Epidermal melanocyte (primary cell): ENCODE results near the gene NUBPL.
"Not testable (repeated sequence)": the region's sequence is repeated elsewhere in the genome, so short reads cannot be mapped to it uniquely, and the experiment has no call there.

Experiments
- DNase-seq: peaks from one replicate; pipeline ENCODE4 v3.0.0; 2011; ENCODE audit warnings: low spot score; ENCODE audit not compliant: insufficient read length

The NUBPL gene

DNA sequence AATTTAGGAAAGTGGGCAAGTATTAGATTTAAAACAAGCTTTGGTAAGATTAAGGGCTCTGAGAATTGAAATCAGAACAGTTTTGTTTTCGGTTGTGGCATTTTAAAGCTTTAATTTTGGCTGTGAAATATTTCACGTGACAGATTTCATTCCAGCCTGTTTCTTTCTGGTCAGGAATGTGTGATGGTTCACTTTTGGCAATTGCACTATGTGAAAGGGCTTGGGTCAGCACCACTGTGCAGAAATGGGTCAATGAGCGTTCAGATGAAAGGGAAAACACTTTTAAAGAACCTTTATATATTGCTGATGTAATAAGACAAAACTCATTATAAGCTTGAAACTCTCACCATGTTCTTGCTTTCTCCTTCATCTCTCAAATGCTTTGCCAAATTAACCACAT, 17.1 kb downstream of the NUBPL start:
- no peak for DNase-seq

- DNase-seq: no peak
Measured at GRCh38 chr14:31578792-31579501, 17.7 kb downstream of the NUBPL start.

DNA sequence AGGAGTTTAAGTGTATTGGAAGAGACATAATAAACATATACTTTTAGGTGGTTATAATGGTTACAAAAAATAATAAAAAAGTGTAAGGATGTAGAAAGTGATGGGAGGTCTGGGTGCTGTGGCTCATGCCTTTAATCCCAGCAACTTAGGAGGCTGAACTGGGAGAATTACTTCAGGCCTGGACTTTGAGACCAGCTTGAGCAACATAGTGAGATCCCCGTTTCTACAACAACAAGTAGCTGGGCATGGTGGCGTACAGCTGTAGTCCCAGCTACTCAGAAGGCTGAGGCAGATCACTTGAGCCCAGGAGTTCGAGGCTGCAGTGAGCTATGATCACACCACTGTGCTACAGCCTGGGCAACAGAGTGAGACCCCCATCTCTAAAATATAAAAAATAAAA, 19.0 kb downstream of the NUBPL start:
- DNase-seq: no peak

DNA sequence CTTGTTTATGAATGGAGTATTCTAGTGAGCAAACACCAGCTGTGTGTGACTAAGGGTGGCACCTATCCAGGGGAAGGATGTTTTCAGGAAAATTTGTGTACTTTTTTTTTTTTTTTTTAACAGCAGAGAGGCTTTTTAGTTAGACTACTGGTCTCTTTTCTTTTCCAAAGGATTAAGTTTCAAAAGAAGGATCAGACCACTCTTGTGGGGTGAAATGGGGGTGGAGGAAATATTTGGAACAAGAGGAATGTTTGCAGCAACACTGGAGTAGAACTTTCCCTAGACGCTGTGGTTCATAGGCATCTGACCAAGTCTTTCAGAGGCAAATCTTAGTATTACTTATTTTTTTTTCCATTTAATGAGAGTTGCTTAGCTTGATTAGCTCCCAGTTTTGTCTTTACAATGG, 21.1 kb downstream of the NUBPL start:
- DNase-seq: no peak

DNA sequence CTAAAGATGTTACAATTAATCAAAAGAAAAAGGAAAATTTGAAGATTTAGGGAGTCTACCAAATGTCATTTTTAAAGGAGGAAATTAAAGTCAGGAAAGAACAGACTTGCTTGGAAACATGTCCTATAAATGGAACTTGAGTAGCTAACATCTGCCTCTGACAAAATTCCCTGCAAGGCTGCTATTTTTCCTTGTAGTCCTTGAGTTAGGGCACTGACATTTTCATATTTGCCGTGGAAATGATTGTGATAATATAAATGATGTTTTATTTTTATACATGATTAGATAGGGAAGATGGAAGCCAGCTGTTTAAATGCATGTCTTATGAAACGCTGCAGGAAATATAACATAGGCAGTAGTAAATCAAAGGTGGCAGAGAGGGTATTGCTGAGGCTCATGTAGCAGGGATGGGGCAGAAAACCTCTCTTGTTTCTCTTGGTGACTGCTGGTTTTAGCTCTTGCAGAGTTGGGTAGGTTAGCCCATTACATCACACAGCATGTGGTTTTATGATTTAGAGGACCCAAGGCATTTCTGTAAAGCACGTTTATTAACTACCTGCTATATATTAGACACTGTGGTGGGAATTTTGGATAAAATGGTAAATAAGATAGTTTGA, 21.7 kb downstream of the NUBPL start:
- DNase-seq: no peak

DNA sequence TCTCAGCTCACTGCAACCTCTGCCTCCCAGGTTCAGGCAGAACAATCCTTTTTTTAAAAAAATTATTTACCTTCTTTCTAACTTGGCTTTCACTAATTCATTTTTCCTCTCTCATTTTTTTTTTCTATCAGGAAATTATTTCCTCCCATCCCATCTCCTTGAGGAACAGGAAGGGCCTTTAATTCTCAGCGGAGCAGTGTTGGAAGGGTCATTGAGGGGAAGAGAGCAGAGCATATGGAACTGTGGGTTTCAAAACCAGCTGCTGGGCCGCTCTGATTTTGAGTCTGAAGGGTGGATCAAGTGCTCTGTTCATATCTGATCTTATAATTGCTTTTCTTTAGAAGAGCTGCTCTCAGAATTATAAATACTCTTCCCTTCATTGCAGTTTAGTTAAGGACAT, 29.0 kb downstream of the NUBPL start:
- no peak for DNase-seq

GRCh38 chr14:31592122-31592521, 30.9 kb downstream of the NUBPL start:
- no peak for DNase-seq

DNA sequence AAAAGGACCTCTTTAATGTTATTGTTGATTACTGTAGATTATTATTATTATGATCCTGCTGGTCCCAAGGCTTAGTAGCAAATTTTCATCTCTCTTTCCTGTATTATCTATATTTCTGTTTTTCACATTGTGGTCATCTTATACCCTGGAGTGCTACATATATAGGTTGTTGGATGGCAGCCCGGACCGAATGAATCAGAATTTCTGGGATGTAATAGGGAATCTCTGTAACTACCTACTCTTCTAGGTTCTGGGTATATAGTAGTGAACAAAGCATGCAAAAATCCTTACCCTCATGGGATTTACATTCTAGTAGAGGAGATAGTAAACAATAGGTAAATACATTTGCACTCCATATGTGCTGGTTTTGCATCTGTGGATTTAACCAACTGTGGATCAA, 31.4 kb downstream of the NUBPL start:
- no peak for DNase-seq

DNA sequence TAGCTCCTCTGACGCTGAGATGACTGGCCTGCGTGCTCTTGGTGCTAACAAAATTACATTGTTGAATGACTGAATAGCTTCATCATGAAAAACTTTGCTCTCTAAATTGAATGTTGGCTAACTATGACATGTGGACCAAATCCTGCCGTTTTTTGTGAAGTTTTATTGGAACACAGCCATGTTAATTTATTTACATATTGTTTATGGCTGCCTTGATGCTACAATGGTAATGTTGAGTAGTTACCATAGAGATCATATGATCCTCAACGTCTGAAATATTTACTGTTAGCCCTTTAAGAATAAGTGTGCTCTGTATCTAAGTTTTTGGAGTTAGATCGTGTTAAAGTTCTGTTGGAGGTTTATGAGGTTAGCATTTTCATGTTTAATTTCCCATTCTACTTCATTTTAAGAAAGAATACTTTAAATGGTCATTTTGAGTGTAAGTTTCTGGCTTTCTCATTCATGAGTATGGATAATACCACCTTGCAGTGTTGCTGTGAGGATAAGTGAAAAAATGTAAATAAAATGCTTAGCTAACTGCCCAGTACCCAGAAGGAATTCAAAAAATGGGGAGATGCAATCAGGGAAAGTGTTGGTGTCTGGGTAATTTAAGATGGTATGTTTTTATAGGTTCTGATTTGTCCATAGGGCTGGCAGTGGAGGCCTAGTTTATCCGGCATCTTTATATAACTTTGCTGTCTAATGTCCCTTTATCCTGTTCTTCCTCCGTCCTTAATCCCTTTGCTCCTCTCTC, 35.3 kb downstream of the NUBPL start:
- no peak for DNase-seq

- DNase-seq: no peak
Measured at GRCh38 chr14:31605702-31606101, 44.5 kb downstream of the NUBPL start.

DNA sequence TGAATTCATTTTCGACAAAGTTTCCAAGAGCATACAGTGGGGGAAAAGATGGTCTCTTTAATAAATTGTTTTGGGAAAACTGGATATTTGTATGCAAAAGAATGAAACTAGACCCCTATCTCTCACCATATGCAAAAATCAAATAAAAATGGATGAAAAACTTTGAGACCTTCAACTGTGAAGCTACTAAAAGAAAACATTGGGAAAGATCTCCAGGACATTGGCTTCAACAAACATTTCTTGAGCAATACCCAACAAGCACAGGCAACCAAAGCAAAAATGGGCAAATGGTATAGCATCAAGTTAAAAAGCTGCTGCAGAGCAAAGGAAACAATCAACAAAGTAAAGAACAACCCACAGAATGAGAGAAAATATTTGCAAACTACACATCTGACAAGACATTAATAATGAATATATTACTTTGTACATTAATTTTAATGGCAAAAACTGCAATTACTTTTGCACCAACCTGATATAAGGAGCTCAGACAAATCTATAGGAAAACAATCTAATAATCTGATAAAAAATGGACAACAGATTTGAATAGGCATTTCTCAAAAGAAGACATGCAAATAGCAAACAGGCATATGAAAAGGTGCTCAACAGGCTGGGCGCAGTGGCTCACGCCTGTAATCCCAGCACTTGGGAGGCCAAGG, 50.7 kb downstream of the NUBPL start:
- DNase-seq: no peak

- DNase-seq: no peak
Measured at GRCh38 chr14:31613188-31613587, 52.0 kb downstream of the NUBPL start.

- not testable (repeated sequence) for DNase-seq
Measured at GRCh38 chr14:31618884-31619283, 57.7 kb downstream of the NUBPL start.

GRCh38 chr14:31619440-31619839, 58.2 kb downstream of the NUBPL start:
- DNase-seq: no peak

- not testable (repeated sequence) for DNase-seq
Measured at GRCh38 chr14:31620898-31621297, 59.7 kb downstream of the NUBPL start.

- no peak for DNase-seq
Measured at GRCh38 chr14:31622060-31622459, 60.9 kb downstream of the NUBPL start.

- not testable (repeated sequence) for DNase-seq
Measured at GRCh38 chr14:31652900-31653299, 91.7 kb downstream of the NUBPL start.

DNA sequence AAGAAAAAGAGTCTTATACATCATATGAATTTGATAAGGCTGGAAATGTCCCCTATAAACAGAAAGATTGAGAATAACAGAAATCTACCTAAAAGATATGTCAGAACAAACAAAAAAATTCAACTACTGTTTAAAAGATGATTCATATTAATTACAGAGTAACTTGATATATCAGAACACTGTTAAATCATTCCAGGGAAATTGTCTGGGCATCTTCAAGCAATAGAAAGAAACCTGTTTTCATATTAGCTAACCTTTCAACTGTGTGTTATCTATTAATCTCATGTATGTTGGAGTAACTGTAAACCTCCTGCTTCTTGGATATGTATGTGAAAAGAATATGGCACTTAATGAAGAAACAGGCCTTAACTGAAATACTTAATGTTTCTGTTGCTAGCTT, 96.7 kb downstream of the NUBPL start:
- no peak for DNase-seq

DNA sequence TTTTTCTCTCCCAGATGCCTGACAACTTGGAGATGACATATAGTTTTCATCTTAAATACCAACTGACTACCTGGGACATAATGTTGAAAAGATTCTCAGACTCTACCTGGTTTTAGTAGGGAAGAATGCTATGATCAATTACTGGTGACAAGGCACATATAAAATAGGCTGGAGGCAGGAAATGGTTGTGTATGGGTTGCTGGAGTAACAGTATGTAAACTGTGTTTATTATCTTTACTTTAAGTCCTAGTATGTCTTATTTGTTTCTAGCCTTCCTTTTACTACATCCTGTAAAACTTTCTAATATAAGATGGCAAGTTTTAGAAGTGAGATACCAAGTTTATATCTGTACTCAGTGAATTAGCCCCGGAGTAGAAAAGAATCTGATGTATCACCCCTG, 98.1 kb downstream of the NUBPL start:
- DNase-seq: no peak

DNA sequence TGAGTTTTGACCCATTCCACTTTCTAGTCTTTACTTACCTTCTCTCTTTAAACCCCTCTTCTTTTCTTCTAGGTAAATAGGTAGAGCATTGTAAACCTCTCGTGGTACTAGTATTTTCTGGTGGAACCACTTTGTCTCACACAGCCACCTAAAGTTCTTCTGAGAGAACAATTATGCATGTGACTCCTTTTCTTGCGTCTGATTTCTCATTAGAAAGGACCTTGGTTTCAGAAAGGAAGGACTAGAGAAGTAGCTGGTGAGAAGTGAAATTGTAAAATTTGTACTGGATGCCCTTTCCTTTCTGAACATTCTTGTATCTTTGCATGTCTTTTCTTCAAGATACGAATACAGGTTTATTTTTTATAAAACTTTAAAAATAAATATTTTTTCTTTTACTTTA, 99.0 kb downstream of the NUBPL start:
- no peak for DNase-seq

DNA sequence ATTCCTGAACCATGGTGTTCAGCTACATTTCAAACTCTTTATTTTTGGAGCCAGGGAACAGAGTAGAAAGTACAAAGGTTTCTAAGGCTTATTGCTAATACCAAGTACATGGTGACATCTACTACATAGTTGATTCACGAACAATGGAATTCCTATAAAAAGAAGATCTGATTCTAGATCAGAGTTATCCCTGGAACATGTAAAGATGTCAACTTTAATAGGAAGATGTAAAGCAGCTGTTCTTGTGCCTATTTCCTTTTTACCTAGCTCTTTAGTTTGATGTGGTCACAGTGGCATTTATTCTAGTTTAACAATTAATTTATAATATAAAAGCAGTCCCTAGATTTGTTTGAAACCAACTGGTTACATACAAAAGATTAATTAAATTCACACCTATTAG, 99.5 kb downstream of the NUBPL start:
- DNase-seq: no peak

GRCh38 chr14:31668348-31668747, 107.1 kb downstream of the NUBPL start:
- no peak for DNase-seq
